ENCODE measurements around the gene VILL. TPM values are rescaled to one million over a fixed set of nuclear protein-coding genes. Genes with fewer than 3 reads are reported as not detected.

The VILL gene
- total RNA-seq, 2 donors from 2014 or later = 3.6 to 10.4 TPM

GRCh38 chr3:37984596-37984995 lies 6.0 kb upstream of the VILL start:
- H3K36me3 ChIP-seq (replicated peaks in 1 of 2; ENCODE audit: insufficient read depth in 1 of 2, low read depth in 2 of 2) = no peaks in the 10 kb centered on the region
- DNase-seq = no peak
- H3K27ac ChIP-seq = peak overlapping the region; percentile 70 to 85 (median 81)
- 85 to 93% methylated on average over 7 of the region's 7 CpGs for WGBS, 2 donors
- no peaks in the 10 kb centered on the region for H3K27me3 ChIP-seq
- TF ChIP-seq POLR2A (IDR thresholded peaks at IDR 0.05) (no peak), CTCF (IDR thresholded peaks at IDR 0.05) (no peak)
- ATAC-seq = no peak
- intact Hi-C loops (cut with DNase I) = no loop called here
- H3K4me1 ChIP-seq = peaks cover 34% of the 10 kb centered on the region
- no peaks in the 10 kb centered on the region for H3K9me3 ChIP-seq
- no peak overlapping the region for H3K4me3 ChIP-seq

- Histone ChIP-seq H3K27me3 (no peaks in the 10 kb centered on the region), H3K36me3 (replicated peaks in 1 of 2; ENCODE audit: insufficient read depth in 1 of 2, low read depth in 2 of 2) (no peaks in the 10 kb centered on the region), H3K4me1 (peaks cover 34% of the 10 kb centered on the region), H3K9me3 (no peaks in the 10 kb centered on the region), H3K4me3 (no peak overlapping the region), H3K27ac (peak overlapping the region; percentile 70 to 85 (median 81))
- intact Hi-C loops (cut with DNase I) = no loop called here
- ATAC-seq = peak; percentile 83
- TF ChIP-seq CTCF (IDR thresholded peaks at IDR 0.05) (peak in 4 of 7 experiments; percentile 8 to 24 (median 10)), POLR2A (IDR thresholded peaks at IDR 0.05) (no peak)
- WGBS, 2 donors = 39 to 43% methylated on average over 7 to 8 of the region's 8 CpGs
- DNase-seq = peak; percentile 90 to 96 (median 96)
These were observed 4.8 kb upstream of the VILL start for GRCh38 chr3:37985637-37986320.

- Histone ChIP-seq H3K27ac (peak overlapping the region; percentile 70 to 85 (median 81)), H3K4me1 (peaks cover 34% of the 10 kb centered on the region), H3K36me3 (replicated peaks in 1 of 2; ENCODE audit: insufficient read depth in 1 of 2, low read depth in 2 of 2) (no peaks in the 10 kb centered on the region), H3K4me3 (no peak overlapping the region), H3K27me3 (no peaks in the 10 kb centered on the region), H3K9me3 (no peaks in the 10 kb centered on the region)
- peak; percentile 92 for ATAC-seq
- DNase-seq = peak; percentile 94 to 98 (median 97)
- 38 to 41% methylated on average over 10 to 12 of the region's 12 CpGs for WGBS, 2 donors
- intact Hi-C loops (cut with DNase I) = no loop called here
- peak in 2 of 7 experiments; percentile 7 for TF ChIP-seq CTCF (IDR thresholded peaks at IDR 0.05)
- peak in 2 of 3 donors; percentile 24 to 38 for TF ChIP-seq POLR2A (IDR thresholded peaks at IDR 0.05)
These were observed 3.9 kb upstream of the VILL start for GRCh38 chr3:37986479-37987314.

GRCh38 chr3:37987315-37987697 lies 3.3 kb upstream of the VILL start:
- ATAC-seq (peak; percentile 23), DNase-seq (peak in 3 of 4 donors; percentile 62 to 67 (median 67))
- WGBS, 2 donors = 17 to 27% methylated on average over 1 to 2 of the region's 2 CpGs
- intact Hi-C loops (cut with DNase I) = no loop called here
- TF ChIP-seq CTCF (IDR thresholded peaks at IDR 0.05) (no peak), POLR2A (IDR thresholded peaks at IDR 0.05) (no peak)
- Histone ChIP-seq H3K4me1 (peaks cover 35% of the 10 kb centered on the region), H3K9me3 (no peaks in the 10 kb centered on the region), H3K4me3 (no peak overlapping the region), H3K27ac (peak overlapping the region; percentile 70 to 85 (median 81)), H3K27me3 (no peaks in the 10 kb centered on the region), H3K36me3 (replicated peaks in 1 of 2; ENCODE audit: insufficient read depth in 1 of 2, low read depth in 2 of 2) (no peaks in the 10 kb centered on the region)

All from body of pancreas (tissue), 4 donors.